Limb (tissue), 2 donors: ENCODE measurements around the gene HEPN1.

ENCODE experiments used
- DNase-seq, 2 donors: peaks; one replicate each; pipeline ENCODE4 v3.0.0-alpha.2; 2016; ENCODE audit errors: extremely low spot score in 2 of 2

HEPN1 gene

GRCh38 chr11:124884869-124885479 lies 34.1 kb upstream of the HEPN1 start:
- DNase-seq, result peak in 1 of 2 donors; percentile 24

- DNase-seq, result peak in 1 of 2 donors; percentile 19
Measured at GRCh38 chr11:124886476-124886875, 32.6 kb upstream of the HEPN1 start.

- DNase-seq, result peak in 1 of 2 donors; percentile 16
Measured at GRCh38 chr11:124886978-124887666, 31.9 kb upstream of the HEPN1 start.

GRCh38 chr11:124887667-124888013 lies 31.4 kb upstream of the HEPN1 start:
- peak in 1 of 2 donors; percentile 11 for DNase-seq

- DNase-seq, result no peak
Measured at GRCh38 chr11:124889191-124890091, 29.6 kb upstream of the HEPN1 start.

- DNase-seq, result no peak
Measured at GRCh38 chr11:124890151-124890550, 28.9 kb upstream of the HEPN1 start.

- peak in 1 of 2 donors; percentile 19 for DNase-seq
Measured at GRCh38 chr11:124890683-124891372, 28.2 kb upstream of the HEPN1 start.

GRCh38 chr11:124891373-124891861 lies 27.6 kb upstream of the HEPN1 start:
- peak in 1 of 2 donors; percentile 29 for DNase-seq

- no peak for DNase-seq
Measured at GRCh38 chr11:124892146-124892545, 26.9 kb upstream of the HEPN1 start.

- peak in 1 of 2 donors; percentile 12 for DNase-seq
Measured at GRCh38 chr11:124892750-124893454, 26.1 kb upstream of the HEPN1 start.

GRCh38 chr11:124893781-124894401 lies 25.2 kb upstream of the HEPN1 start:
- peak in 1 of 2 donors; percentile 15 for DNase-seq

- DNase-seq, result peak in 1 of 2 donors; percentile 9
Measured at GRCh38 chr11:124894606-124895430, 24.2 kb upstream of the HEPN1 start.

- peak in 1 of 2 donors; percentile 19 for DNase-seq
Measured at GRCh38 chr11:124895471-124895971, 23.5 kb upstream of the HEPN1 start.

- peak in 1 of 2 donors; percentile 18 for DNase-seq
Measured at GRCh38 chr11:124896071-124896750, 22.8 kb upstream of the HEPN1 start.

- DNase-seq, result peak in 1 of 2 donors; percentile 34
Measured at GRCh38 chr11:124896821-124897391, 22.1 kb upstream of the HEPN1 start.

- DNase-seq, result peak in 1 of 2 donors; percentile 27
Measured at GRCh38 chr11:124897674-124898262, 21.3 kb upstream of the HEPN1 start, which contains the start of gene ROBO4. Gene ROBO4, minus strand, starts transcription at chr11:124897865. Its CDS starts 70 bp downstream, at chr11:124897795.

GRCh38 chr11:124898263-124898680 lies 20.8 kb upstream of the HEPN1 start:
- DNase-seq, result no peak

GRCh38 chr11:124898711-124899110 lies 20.3 kb upstream of the HEPN1 start:
- peak; percentile 67 to 68 for DNase-seq
